Natural killer cell treated with Interleukin-12 subunit alpha and Interleukin-12 subunit beta and Interleukin-15 and Interleukin-18, amount 100 ng/mL, for 72 hours (primary cell): Measurements from ENCODE around the gene CPEB2. TPM values are rescaled to one million over a fixed set of nuclear protein-coding genes. Genes with fewer than 3 reads are reported as not detected.

Source experiments
- ATAC-seq, 2 donors: fragments of 150-1000 bp; cut with Tn5 transposase in 1 of 2; sonication (Bioruptor Pico), chemical (Tn5 transposase) in 1 of 2; 2 replicates each; pipeline ENCODE4 v1.10.0; 2021
- DNase-seq: peaks from one replicate; pipeline ENCODE4 v3.0.0; 2022; ENCODE audit warnings: low spot score
- H3K27ac Mint-ChIP-seq, 2 donors: 1 replicate in 1 of 2; 2 replicates in 1 of 2; pipeline ENCODE4 v1.8.0; 2022; ENCODE audit warnings: mixed read lengths in 2 of 2, mild to moderate bottlenecking in 1 of 2, moderate library complexity in 1 of 2
- H3K27me3 Mint-ChIP-seq, 2 donors: 1 replicate in 1 of 2; 2 replicates in 1 of 2; pipeline ENCODE4 v1.8.0; 2022; ENCODE audit warnings: mixed read lengths in 2 of 2
- H3K36me3 Mint-ChIP-seq: one replicate; pipeline ENCODE4 v1.8.0; 2022; ENCODE audit warnings: mixed read lengths
- H3K4me1 Mint-ChIP-seq, 2 donors: 1 replicate in 1 of 2; 2 replicates in 1 of 2; pipeline ENCODE4 v1.8.0; 2022; ENCODE audit warnings: low read depth in 2 of 2, mixed read lengths in 2 of 2, mild to moderate bottlenecking in 1 of 2
- H3K4me3 Mint-ChIP-seq: one replicate; pipeline ENCODE4 v1.8.0; 2022; ENCODE audit warnings: mixed read lengths
- H3K9me3 Mint-ChIP-seq: 2 replicates; pipeline ENCODE4 v1.8.0; 2022; ENCODE audit warnings: mixed read lengths
- total RNA-seq, 2 donors: library from RNA; stranded (reverse); gene quantifications; one replicate each; pipeline ENCODE4 v1.2.3, GENCODE V29; 2022

The CPEB2 gene
- total RNA-seq, 2 donors from 2014 or later, result 5.4 to 8.6 TPM

DNA sequence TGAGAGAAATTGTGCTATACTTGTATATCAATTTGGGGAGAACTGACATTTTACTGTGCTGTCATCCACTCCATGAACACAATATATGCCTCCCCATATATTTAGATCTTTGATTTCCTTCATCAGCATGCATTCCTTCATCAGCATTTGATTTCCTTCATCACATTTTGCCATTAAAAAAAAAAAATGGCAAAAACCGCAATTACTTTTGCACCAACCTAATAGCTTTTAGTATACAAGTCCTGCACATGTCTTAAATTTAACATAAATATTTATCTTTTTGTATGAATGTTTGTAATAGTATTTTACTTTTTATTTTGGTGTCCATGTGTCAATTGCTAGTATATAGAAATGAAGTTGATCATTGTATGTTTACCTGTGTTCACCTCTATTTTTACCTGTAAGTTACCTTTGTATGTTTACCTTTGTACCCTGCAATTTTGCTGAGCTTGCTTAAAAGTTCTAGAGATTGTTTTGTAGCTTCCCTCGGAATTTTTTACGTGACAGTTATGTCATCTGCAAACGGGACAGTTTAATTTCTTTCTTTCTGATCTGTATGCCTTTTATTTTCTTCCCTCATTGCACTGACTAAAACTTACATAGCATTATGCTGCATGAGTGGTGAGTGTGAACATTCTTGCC, 86.2 kb downstream of the CPEB2 start:
- Mint-ChIP-seq H3K4me3 (no peak overlapping the region), H3K36me3 (no peaks in the 10 kb centered on the region), H3K9me3 (no peaks in the 10 kb centered on the region), H3K27ac (no peak overlapping the region), H3K27me3 (peaks cover 15 to 34% of the 10 kb centered on the region in 2 donors), H3K4me1 (no peaks in the 10 kb centered on the region)
- DNase-seq (no peak), ATAC-seq (no peak)

DNA sequence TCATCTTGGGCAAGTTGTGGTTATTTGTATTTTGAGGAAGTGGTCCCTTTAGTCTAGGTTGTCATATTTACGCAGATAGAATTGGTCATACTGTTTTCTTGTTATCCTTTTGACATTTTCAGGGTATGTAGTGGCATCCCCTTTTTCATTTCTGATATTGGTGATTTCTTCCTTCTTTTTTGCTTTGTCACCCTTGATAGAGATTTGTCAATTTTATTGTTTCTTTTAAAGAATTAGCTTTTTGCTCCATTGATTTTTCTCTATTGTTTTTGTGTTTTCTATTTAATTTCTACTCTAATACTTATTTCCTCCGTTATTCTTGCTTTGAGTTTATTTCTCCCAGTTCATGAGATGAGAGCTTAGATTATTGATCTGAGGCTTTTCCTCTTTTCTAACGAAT, 87.7 kb downstream of the CPEB2 start:
- no peak for DNase-seq

DNA sequence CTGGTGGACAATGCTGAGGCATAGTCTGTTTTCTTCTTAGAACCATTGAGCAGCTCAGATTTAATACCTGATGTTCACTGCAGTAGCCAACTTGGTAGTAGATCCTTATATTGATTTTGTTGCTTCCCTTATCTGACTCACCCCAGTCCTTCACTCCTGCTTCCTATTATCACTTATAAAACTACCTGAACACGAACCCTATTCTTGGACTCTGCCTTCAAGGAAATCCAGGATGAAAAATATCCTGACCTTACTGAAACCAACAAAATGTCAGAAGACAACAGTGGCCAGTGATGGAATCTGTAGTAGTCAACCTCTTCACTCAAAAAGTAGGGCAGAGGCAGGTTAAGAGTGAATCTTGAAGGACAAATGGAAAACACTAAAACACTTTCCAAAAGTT, 98.1 kb downstream of the CPEB2 start:
- DNase-seq, result no peak
- H3K4me1 Mint-ChIP-seq, result no peaks in the 10 kb centered on the region
- H3K36me3 Mint-ChIP-seq, result no peaks in the 10 kb centered on the region
- ATAC-seq, result no peak
- no peak overlapping the region for H3K4me3 Mint-ChIP-seq
- no peak overlapping the region for H3K27ac Mint-ChIP-seq
- peaks cover 3% of the 10 kb centered on the region for H3K9me3 Mint-ChIP-seq
- peaks cover 15 to 43% of the 10 kb centered on the region in 2 donors for H3K27me3 Mint-ChIP-seq

More for the DNA sequence above, 87.7 kb downstream of the CPEB2 start:
- Mint-ChIP-seq H3K4me3 (no peak overlapping the region), H3K36me3 (no peaks in the 10 kb centered on the region), H3K9me3 (no peaks in the 10 kb centered on the region), H3K27ac (no peak overlapping the region), H3K27me3 (peaks cover 15 to 32% of the 10 kb centered on the region in 2 donors), H3K4me1 (no peaks in the 10 kb centered on the region)
- no peak for ATAC-seq

DNA sequence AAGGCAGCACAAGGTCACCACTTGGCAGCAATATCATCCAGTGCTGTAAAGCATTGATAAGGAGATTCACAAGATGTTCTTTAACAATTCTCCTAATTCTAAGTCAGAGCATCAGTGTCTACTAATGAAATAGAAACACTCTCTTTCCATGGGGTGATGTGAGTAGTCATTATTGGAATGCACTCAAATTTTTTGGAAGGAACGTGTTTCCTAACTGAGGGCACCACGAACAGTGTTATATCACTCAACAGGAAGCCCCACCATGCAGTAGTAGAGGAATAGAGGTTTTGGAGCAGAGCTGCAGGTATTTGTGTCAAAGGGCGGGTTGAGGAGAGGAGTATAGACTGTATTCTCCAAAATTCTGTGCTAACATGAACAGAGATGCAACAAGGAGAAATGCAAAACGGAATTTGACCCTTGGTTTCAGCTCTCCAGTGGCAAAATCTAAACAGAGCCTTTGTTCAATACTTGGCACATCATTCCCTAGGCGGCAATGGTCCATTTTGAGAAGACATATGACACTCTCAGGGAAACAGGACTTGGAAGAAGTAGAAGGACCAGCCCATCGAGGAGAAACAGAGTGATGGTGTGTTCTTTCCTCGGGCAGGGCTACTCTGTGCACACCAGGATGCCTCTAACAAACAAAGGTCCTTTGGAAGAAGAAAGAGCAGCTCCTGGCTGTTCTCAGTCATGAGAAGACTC, 98.9 kb downstream of the CPEB2 start:
- Mint-ChIP-seq H3K4me1 (no peaks in the 10 kb centered on the region), H3K27me3 (peaks cover 15 to 43% of the 10 kb centered on the region in 2 donors), H3K9me3 (peaks cover 3% of the 10 kb centered on the region), H3K36me3 (no peaks in the 10 kb centered on the region), H3K27ac (no peak overlapping the region), H3K4me3 (no peak overlapping the region)
- no peak for ATAC-seq
- no peak for DNase-seq

DNA sequence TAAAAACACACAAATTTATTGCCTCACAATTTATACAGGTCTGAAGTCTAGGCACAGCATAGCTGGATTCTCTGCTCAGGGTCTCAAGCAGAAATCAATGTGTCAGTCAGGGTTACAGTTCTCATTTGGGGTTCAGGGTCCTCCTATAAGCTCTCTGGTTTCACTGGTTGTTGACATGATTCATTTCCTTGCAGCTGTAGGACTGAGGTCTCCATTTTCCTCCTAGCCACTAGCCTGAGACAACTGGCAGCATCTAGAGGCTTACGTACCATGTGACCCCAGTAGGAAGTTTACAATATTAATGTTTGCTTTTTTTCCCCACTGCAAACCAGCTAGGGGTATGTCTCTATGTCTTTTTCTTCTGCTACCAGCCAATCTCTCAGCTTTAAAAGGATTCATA, 102.5 kb downstream of the CPEB2 start:
- H3K4me1 Mint-ChIP-seq, result no peaks in the 10 kb centered on the region
- no peak for DNase-seq
- no peaks in the 10 kb centered on the region for H3K36me3 Mint-ChIP-seq
- H3K27ac Mint-ChIP-seq, result no peak overlapping the region
- peaks cover 9 to 23% of the 10 kb centered on the region in 2 donors for H3K27me3 Mint-ChIP-seq
- peaks cover 3% of the 10 kb centered on the region for H3K9me3 Mint-ChIP-seq
- ATAC-seq, result no peak
- H3K4me3 Mint-ChIP-seq, result no peak overlapping the region

DNA sequence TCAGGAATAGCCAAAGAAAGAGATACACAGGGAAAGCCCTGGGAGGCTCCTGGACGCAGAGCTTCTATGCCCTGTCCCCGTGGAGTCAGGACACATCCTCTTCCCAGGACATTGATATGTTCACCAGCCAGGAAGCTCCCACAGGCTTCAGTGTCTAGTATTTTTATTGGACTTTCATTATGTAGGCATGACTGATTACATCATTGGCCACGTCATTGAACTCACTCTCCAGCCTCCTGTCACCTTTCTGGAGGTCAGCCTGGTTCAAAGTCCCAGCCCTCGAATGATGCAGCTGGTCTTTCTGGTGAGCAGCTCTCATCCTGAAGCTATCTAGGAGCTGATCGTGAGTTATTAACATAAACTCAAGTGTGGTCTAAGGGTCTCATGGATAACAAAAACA, 104.1 kb downstream of the CPEB2 start:
- no peaks in the 10 kb centered on the region for H3K36me3 Mint-ChIP-seq
- H3K4me1 Mint-ChIP-seq, result no peaks in the 10 kb centered on the region
- peaks cover 0 to 9% of the 10 kb centered on the region in 2 donors for H3K27me3 Mint-ChIP-seq
- ATAC-seq (no peak), DNase-seq (no peak)
- H3K9me3 Mint-ChIP-seq, result peaks cover 3% of the 10 kb centered on the region
- H3K27ac Mint-ChIP-seq, result no peak overlapping the region
- H3K4me3 Mint-ChIP-seq, result no peak overlapping the region

DNA sequence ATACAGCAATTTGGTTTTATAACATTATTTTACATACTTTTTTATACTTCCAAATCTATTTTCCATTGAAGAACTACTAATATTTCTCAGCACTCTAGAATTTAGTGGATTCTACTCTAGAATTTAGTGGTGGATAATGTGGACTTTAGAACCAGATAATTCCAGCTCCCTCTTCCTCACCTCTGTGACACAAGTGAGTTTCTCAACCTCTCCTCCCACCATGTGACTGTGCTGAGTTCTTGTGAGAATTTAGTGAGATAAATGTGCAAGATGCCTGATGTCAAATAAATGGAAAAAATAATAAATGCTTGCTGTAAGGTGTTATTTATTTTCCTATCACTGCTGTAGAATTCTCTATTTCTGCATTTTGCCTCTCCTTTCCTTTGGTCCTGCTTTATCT, 107.3 kb downstream of the CPEB2 start:
- no peak for ATAC-seq
- Mint-ChIP-seq H3K27ac (no peak overlapping the region), H3K4me1 (no peaks in the 10 kb centered on the region), H3K27me3 (no peaks in the 10 kb centered on the region), H3K36me3 (no peaks in the 10 kb centered on the region), H3K4me3 (no peak overlapping the region), H3K9me3 (no peaks in the 10 kb centered on the region)
- no peak for DNase-seq

DNA sequence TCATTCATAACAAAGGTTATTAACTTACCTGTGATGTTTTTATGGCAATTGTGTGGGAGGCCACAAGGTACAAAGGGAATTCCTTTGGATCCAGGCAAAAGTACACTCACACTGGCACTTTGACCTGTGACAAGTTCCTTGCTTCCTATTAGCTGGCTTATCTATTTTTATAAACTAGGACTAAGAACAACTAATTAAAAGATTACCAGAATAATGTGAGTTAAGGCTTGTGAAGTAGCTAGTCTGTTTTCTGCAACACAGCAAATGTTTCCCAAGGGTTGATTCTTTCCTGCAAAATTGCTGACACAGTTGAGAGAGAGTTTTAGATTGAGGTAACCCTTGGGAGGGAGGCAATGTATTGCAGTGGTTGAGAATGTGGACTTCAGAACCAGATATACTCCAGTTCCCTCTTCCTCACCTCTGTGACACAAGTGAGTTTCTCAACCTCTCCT, 107.9 kb downstream of the CPEB2 start:
- DNase-seq (no peak), ATAC-seq (no peak)
- Mint-ChIP-seq H3K27me3 (peaks cover 0 to 2% of the 10 kb centered on the region in 2 donors), H3K27ac (no peak overlapping the region), H3K4me3 (no peak overlapping the region), H3K36me3 (no peaks in the 10 kb centered on the region), H3K9me3 (no peaks in the 10 kb centered on the region), H3K4me1 (no peaks in the 10 kb centered on the region)

DNA sequence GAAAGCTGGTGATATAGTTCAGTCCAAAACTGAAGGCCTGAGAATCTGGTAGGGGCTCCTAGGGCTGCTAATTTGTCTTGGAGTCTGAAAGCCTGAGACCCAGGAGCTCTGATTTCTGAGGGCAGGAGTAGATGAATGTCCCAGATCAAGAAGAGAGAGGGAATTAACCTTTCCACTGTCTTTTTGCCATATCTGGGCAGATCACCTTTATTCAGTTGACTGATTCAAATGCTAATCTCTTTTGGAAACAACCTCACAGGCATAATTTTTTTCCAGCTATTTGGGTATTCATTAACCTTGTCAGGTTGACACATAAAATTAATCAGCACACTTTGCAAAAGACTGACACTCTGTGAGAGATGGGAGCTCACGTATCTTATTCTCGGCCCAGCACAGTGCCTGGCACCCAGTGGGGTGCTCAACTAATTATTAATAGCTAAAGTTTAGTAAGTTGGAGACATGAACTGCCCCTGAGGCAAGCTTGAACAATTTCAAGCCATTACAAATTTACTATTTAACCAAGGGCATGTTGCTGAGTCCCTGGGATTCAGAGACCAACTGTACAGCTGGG, 114.3 kb downstream of the CPEB2 start:
- no peak for ATAC-seq
- Mint-ChIP-seq H3K27me3 (peaks cover 15 to 19% of the 10 kb centered on the region in 2 donors), H3K36me3 (peaks cover 6% of the 10 kb centered on the region), H3K9me3 (peaks cover 11% of the 10 kb centered on the region), H3K27ac (no peak overlapping the region), H3K4me1 (no peaks in the 10 kb centered on the region), H3K4me3 (no peak overlapping the region)
- DNase-seq, result no peak

DNA sequence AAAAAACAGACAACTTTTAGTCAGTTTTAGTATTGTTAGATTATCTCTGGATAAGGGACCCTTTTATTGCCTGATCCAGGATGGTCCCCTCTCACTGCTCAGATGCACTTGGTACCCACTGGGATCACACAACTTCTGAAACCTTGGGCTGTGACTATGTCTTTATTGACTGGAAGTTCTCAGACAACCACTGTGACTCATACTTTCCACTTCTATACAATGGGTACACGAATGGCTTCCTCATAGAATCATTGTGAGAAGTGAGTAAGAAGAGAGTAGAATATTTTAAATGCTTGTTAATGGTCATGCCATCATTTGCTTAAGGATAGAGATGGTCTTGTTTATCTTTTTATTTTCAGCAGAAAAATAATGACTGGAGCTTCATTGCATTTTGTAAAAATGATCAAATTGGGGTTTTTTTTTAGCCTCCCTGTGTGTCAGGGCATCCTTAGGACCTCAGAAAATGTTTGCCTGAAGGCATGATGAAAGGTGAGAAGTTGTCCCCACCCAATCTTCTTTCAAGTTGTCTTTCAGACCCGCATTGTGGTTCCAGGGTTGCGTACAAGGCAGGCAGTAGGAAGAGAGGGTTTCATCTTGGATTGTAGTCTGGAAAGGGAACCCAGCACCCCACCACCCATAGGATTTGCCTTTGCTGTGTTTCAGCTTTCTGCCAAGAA, 115.1 kb downstream of the CPEB2 start:
- Mint-ChIP-seq H3K4me1 (no peaks in the 10 kb centered on the region), H3K27ac (no peak overlapping the region), H3K36me3 (peaks cover 6% of the 10 kb centered on the region), H3K27me3 (peaks cover 15 to 19% of the 10 kb centered on the region in 2 donors), H3K9me3 (peaks cover 11% of the 10 kb centered on the region), H3K4me3 (no peak overlapping the region)
- DNase-seq (no peak), ATAC-seq (no peak)

DNA sequence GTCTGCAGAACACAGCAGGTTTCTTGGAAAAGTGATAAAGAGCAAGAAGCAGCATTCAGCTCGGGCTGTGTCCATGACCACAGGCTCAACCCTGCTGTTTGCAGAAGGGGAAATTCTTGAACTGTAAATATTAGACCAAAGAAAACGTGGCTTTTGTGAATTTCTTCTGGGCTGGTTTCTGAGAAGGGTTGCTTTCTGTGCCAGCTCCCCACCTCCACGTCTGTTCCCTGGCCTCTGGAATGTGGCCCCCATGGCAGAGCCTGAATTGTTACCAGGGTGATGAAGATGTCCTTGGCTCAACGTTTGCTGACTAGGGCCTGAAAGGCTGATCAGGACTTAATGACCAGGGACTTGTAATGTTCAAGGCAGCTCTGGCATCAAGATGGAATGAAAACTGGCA, 116.0 kb downstream of the CPEB2 start:
- H3K36me3 Mint-ChIP-seq, result peaks cover 6% of the 10 kb centered on the region
- no peak overlapping the region for H3K27ac Mint-ChIP-seq

More for the DNA sequence above, 116.0 kb downstream of the CPEB2 start:
- ATAC-seq (no peak), DNase-seq (no peak)
- no peak overlapping the region for H3K4me3 Mint-ChIP-seq
- peaks cover 18 to 19% of the 10 kb centered on the region in 2 donors for H3K27me3 Mint-ChIP-seq
- peaks cover 11% of the 10 kb centered on the region for H3K9me3 Mint-ChIP-seq
- no peaks in the 10 kb centered on the region for H3K4me1 Mint-ChIP-seq
